Stimulated activated CD4-positive, alpha-beta T cell treated with anti-CD3 and anti-CD28 coated beads, TNF-alpha, amount 100 ng/mL, for 24 hours (primary cell): ENCODE data around the gene KLRC2.
"Not testable (repeated sequence)": the region's sequence is repeated elsewhere in the genome, so short reads cannot be mapped to it uniquely, and the experiment has no call there.

ENCODE experiments used
- DNase-seq, 3 experiments: peaks; one replicate each; pipeline ENCODE4 v3.0.0-alpha.2; 2020; ENCODE audit warnings: low read depth in 3 of 3

Gene KLRC2

GRCh38 chr12:10405294-10405693 is 30.5 kb downstream of the KLRC2 start:
- DNase-seq: no peak

- no peak for DNase-seq
These were observed 31.0 kb downstream of the KLRC2 start for GRCh38 chr12:10404798-10405197.

- no peak for DNase-seq
These were observed 35.0 kb downstream of the KLRC2 start for GRCh38 chr12:10400829-10401228.

GRCh38 chr12:10398168-10398567 is 37.6 kb downstream of the KLRC2 start:
- DNase-seq: no peak

- DNase-seq: no peak
These were observed 38.5 kb downstream of the KLRC2 start for GRCh38 chr12:10397296-10397695.

GRCh38 chr12:10396176-10396575 is 39.6 kb downstream of the KLRC2 start:
- not testable (repeated sequence) for DNase-seq

GRCh38 chr12:10395390-10395998 is 40.3 kb downstream of the KLRC2 start:
- no peak for DNase-seq

- DNase-seq: not testable (repeated sequence)
These were observed 41.2 kb downstream of the KLRC2 start for GRCh38 chr12:10394531-10395152.

- no peak for DNase-seq
These were observed 42.5 kb downstream of the KLRC2 start for GRCh38 chr12:10393291-10393690.

- no peak for DNase-seq
These were observed 43.3 kb downstream of the KLRC2 start for GRCh38 chr12:10392394-10392930.

GRCh38 chr12:10390991-10391390 is 44.8 kb downstream of the KLRC2 start:
- not testable (repeated sequence) for DNase-seq

- no peak for DNase-seq
These were observed 45.9 kb downstream of the KLRC2 start, which contains the start of gene KLRK1 for GRCh38 chr12:10389904-10390303. KLRK1 (minus strand) TSS chr12:10390041; CDS start chr12:10388810, 1,231 bp downstream.

- no peak for DNase-seq
These were observed 47.0 kb downstream of the KLRC2 start for GRCh38 chr12:10388624-10389413.

- DNase-seq: not testable (repeated sequence)
These were observed 48.3 kb downstream of the KLRC2 start for GRCh38 chr12:10387498-10387897.

- no peak for DNase-seq
These were observed 49.0 kb downstream of the KLRC2 start for GRCh38 chr12:10386857-10387256.

- DNase-seq: no peak
These were observed 50.6 kb downstream of the KLRC2 start for GRCh38 chr12:10385166-10385613.

- no peak for DNase-seq
These were observed 51.6 kb downstream of the KLRC2 start for GRCh38 chr12:10384191-10384590.

GRCh38 chr12:10381928-10382628 is 53.7 kb downstream of the KLRC2 start:
- no peak for DNase-seq
